TTC549 (cell line): Measurements from ENCODE around the gene ACVR1.
"Not testable (repeated sequence)": the region's sequence is repeated elsewhere in the genome, so short reads cannot be mapped to it uniquely, and the experiment has no call there.

Experiments
- FAIRE-seq: peaks from 2 replicates; lab custom pipeline; 2012; peaks lifted over from hg19 to GRCh38; lab: Jason Lieb, UNC

The ACVR1 gene

GRCh38 chr2:157826644-157827043 is 49.5 kb downstream of the ACVR1 start:
- FAIRE-seq = not testable (repeated sequence)

- FAIRE-seq = no peak
These were observed 50.2 kb downstream of the ACVR1 start for GRCh38 chr2:157825885-157826284.

- no peak for FAIRE-seq
These were observed 53.1 kb downstream of the ACVR1 start for GRCh38 chr2:157822993-157823392.

- no peak for FAIRE-seq
These were observed 53.6 kb downstream of the ACVR1 start for GRCh38 chr2:157822533-157822932.

- FAIRE-seq = no peak
These were observed 54.5 kb downstream of the ACVR1 start for GRCh38 chr2:157821519-157822131.

- FAIRE-seq = no peak
These were observed 55.9 kb downstream of the ACVR1 start for GRCh38 chr2:157820193-157820592.

- FAIRE-seq = no peak
These were observed 56.4 kb downstream of the ACVR1 start for GRCh38 chr2:157819761-157820160.

- FAIRE-seq = no peak
These were observed 57.9 kb downstream of the ACVR1 start for GRCh38 chr2:157818227-157818626.

- FAIRE-seq = no peak
These were observed 60.7 kb downstream of the ACVR1 start for GRCh38 chr2:157815421-157815820.

GRCh38 chr2:157813467-157813866 is 62.7 kb downstream of the ACVR1 start:
- FAIRE-seq = no peak

GRCh38 chr2:157810037-157810436 is 66.1 kb downstream of the ACVR1 start:
- no peak for FAIRE-seq

- FAIRE-seq = no peak
These were observed 66.9 kb downstream of the ACVR1 start for GRCh38 chr2:157809212-157809611.

- no peak for FAIRE-seq
These were observed 67.7 kb downstream of the ACVR1 start for GRCh38 chr2:157808421-157808820.

GRCh38 chr2:157806426-157807077 is 69.6 kb downstream of the ACVR1 start:
- no peak for FAIRE-seq

- FAIRE-seq = no peak
These were observed 70.6 kb downstream of the ACVR1 start for GRCh38 chr2:157805519-157805918.

GRCh38 chr2:157804355-157804754 is 71.8 kb downstream of the ACVR1 start:
- FAIRE-seq = no peak

GRCh38 chr2:157803952-157804351 is 72.2 kb downstream of the ACVR1 start:
- no peak for FAIRE-seq

GRCh38 chr2:157803476-157803875 is 72.7 kb downstream of the ACVR1 start:
- no peak for FAIRE-seq

- no peak for FAIRE-seq
These were observed 75.2 kb downstream of the ACVR1 start for GRCh38 chr2:157800838-157801495.

GRCh38 chr2:157793053-157793612 is 83.0 kb downstream of the ACVR1 start:
- no peak for FAIRE-seq

GRCh38 chr2:157792335-157793052 is 83.6 kb downstream of the ACVR1 start:
- FAIRE-seq = no peak

GRCh38 chr2:157790780-157791179 is 85.3 kb downstream of the ACVR1 start:
- FAIRE-seq = no peak
